Esophagus (tissue), 2 donors: ENCODE results near the gene SMIM7. TPM values are rescaled to one million over a fixed set of nuclear protein-coding genes. Genes with fewer than 3 reads are reported as not detected.
A peak's percentile ranks its signal among the peaks of the same experiment; 100 is the strongest.

Experiments used
- H3K27ac ChIP-seq, 2 donors: one replicate each; pipeline ENCODE4 v1.5.1; 2013; ENCODE audit warnings: low read depth in 2 of 2, mild to moderate bottlenecking in 2 of 2, inconsistent platforms in 1 of 2, low read length in 1 of 2, moderate library complexity in 1 of 2
- H3K27me3 ChIP-seq, 2 donors: one replicate each; pipeline ENCODE4 v1.6.1; 2013; ENCODE audit warnings: low read length in 2 of 2, control low read depth in 1 of 2, mild to moderate bottlenecking in 1 of 2; ENCODE audit not compliant: insufficient read depth in 2 of 2, control insufficient read depth in 1 of 2
- H3K36me3 ChIP-seq, 2 donors: one replicate each; pipeline ENCODE4 v1.6.1; 2013; ENCODE audit warnings: low read length in 1 of 2; ENCODE audit not compliant: control insufficient read depth in 2 of 2, insufficient read depth in 2 of 2
- H3K4me1 ChIP-seq, 2 donors: one replicate each; pipeline ENCODE4 v1.6.1; 2013; ENCODE audit warnings: low read length in 1 of 2; ENCODE audit not compliant: control insufficient read depth in 2 of 2, insufficient read depth in 2 of 2
- H3K4me3 ChIP-seq, 2 donors: one replicate each; pipeline ENCODE4 v1.5.1; 2013; ENCODE audit warnings: low read length in 2 of 2, mild to moderate bottlenecking in 2 of 2, low read depth in 1 of 2, moderate library complexity in 1 of 2
- H3K9me3 ChIP-seq, 2 donors: one replicate each; pipeline ENCODE4 v1.6.1; 2013; ENCODE audit warnings: mild to moderate bottlenecking in 2 of 2, low read depth in 1 of 2, low read length in 1 of 2, moderate library complexity in 1 of 2; ENCODE audit not compliant: control insufficient read depth in 2 of 2, insufficient read depth in 1 of 2
- WGBS, 2 donors: extraction: QIAGEN DNeasy Blood & Tissue Kit; methylation state at CpG; one replicate each; pipeline ENCODE4 v1.1.7; 2013; 5-methylcytosine and 5-hydroxymethylcytosine counted together
- polyA plus RNA-seq, 2 donors: library from polyadenylated mRNA; stranded (reverse); fragments of 200-250 nt; gene quantifications; one replicate each; pipeline ENCODE4 v1.2.3, GENCODE V29; 2013
- donor health status: healthy with polysubstance abuse.
- donor health status: Bipolar disorder and iron deficiency.

SMIM7 gene
- 10 to 100 TPM; 41.3 to 52.0 TPM for polyA plus RNA-seq

DNA sequence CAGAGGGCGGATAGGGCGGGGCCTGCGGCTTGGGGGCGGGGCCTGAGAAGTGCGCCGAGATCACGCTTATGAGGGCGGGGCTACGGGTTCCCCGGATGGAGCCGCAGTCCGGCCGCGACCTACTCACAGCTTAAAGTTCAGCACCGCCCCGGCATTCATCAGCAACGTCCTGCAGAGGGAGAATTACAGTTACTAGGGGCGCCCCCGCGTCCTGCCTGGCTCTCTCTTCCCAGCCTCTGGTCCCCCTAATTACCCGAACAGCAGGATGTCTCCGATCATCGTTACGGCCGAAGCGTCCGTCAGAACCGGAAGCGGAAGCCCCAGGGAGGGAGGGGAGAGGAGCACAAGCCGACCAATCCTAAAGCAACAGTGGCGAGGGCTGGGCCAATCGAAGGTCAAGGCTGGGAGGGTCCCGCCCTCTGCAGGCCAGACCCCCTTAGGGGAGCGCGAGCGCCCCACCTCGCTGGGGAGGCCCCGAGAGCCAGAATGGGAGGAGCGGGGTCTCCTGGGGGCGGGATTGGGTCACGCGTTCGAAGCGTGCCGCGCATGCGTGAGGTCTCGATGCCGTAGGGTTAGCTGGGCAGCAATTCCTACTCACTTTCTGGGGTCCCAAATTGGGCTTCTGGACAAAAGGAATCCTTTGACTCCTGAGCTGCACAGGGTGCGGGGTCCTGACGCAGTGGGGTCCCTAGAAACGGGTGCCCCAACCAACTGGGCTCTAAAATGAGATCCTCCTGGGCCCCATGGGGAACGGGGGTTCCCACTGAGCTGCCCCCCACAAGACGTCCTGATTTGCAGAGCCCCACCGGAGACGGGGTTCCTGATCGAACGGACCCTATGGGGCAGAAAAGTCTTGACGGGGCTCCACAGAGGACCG is at the start of gene SMIM7:
TSS of gene SMIM7 (minus strand) at position 313 of the 877 bp plus-strand sequence. CDS start at position 279, 34 bp downstream.
- Histone ChIP-seq H3K4me3 (peak within 1 kb of the TSS; percentile 82 to 94), H3K27ac (peak within 1 kb of the TSS; percentile 87 to 98), H3K27me3 (no peaks in the 10 kb centered on the region), H3K9me3 (no peaks in the 10 kb centered on the region), H3K36me3 (peaks cover 4 to 14% of the 10 kb centered on the region in 2 donors), H3K4me1 (peaks cover 10 to 16% of the 10 kb centered on the region in 2 donors)
- 1% methylated on average over 47 to 60 of the region's 60 CpGs for WGBS, 2 donors

DNA sequence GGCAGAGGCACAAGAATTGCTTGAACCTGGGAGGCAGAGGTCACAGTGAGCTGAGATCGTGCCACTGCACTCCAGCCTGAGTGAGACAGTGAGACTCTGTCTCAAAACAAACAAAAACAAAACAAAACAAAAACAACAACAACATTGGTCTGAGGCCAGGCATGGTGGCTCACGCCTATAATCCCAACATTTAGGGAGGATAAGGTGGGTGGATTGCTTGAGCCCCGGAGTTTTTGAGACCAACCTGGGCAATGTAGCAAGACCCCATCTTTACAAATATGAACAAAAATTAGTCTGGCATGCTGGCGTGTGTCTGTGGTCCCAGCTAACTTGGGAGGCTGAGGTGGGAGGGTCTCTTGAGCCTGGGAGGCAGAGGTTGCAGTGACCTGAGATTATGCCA is 43.7 kb upstream of the SMIM7 start:
- H3K27ac ChIP-seq = no peak overlapping the region
- H3K36me3 ChIP-seq = no peaks in the 10 kb centered on the region
- 80 to 87% methylated on average over 4 of the region's 4 CpGs for WGBS, 2 donors
- no peaks in the 10 kb centered on the region for H3K9me3 ChIP-seq
- H3K4me1 ChIP-seq = peaks cover 0 to 2% of the 10 kb centered on the region in 2 donors
- no peaks in the 10 kb centered on the region for H3K27me3 ChIP-seq
- no peak overlapping the region for H3K4me3 ChIP-seq

DNA sequence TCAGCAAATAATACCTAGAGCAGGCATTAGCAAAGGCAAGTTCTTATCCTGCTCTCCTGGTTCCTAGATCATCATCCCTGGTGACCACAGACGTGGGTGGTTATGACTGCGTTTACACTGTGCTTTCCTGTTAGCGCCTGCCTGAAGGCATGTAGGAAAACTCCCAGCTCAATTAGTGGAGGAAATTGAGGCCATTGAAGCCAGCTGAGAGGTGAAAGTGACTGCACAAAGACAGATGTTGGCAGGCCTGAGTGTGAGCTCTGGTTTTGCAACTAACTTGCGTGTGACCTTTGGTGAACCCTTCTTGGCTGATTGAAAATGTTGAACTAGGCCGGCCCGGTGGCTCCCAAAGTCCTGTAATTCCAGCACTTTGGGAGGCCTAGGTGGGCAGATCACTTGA is 42.2 kb upstream of the SMIM7 start:
- Histone ChIP-seq H3K9me3 (no peaks in the 10 kb centered on the region), H3K27me3 (no peaks in the 10 kb centered on the region), H3K27ac (no peak overlapping the region), H3K36me3 (no peaks in the 10 kb centered on the region), H3K4me3 (no peak overlapping the region), H3K4me1 (peaks cover 0 to 2% of the 10 kb centered on the region in 2 donors)
- 28 to 44% methylated on average over 6 of the region's 6 CpGs for WGBS, 2 donors

DNA sequence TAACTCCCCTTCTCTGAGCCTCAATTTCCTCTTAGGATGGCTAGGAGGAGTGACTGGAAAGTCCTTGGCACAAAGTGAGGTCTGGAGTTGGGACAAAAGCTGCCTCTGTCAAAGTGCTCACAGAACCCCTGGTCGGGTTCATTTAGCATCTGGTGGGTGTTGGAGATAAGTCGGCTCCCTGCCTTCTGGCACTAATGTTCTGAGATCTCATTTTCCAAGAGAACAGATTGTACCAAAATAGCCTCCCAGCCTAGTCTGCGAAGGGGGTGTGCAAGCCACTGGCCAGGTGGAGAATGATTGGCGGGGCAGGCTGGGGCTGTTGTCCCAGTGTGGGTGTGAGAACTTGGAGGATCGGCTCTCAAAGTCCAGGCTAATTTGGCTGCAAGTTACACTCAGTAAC is 39.0 kb upstream of the SMIM7 start:
- Histone ChIP-seq H3K9me3 (no peaks in the 10 kb centered on the region), H3K27me3 (no peaks in the 10 kb centered on the region), H3K4me3 (no peak overlapping the region), H3K4me1 (peaks cover 0 to 2% of the 10 kb centered on the region in 2 donors), H3K27ac (no peak overlapping the region), H3K36me3 (no peaks in the 10 kb centered on the region)
- 38 to 41% methylated on average over 5 of the region's 5 CpGs for WGBS, 2 donors

DNA sequence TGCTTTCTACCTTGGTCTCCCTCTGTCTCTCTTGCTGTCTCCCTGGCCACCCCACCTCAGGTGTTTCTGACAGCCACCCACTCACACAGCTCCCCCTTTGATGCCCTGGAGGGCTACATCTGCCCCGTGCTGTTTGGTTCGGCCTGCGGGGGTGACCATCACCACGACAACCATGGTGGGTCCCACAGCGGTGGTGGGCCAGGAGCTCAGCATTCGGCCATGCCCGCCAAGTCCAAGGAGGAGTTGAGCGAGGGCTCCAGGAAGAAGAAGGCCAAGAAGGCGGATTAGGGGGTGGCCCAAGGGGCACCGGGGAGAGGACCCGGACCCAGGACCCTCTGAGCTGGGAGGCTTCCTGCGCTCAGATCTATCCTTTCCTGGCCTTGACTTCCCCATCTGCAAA is 28.1 kb upstream of the SMIM7 start:
- no peaks in the 10 kb centered on the region for H3K27me3 ChIP-seq
- H3K36me3 ChIP-seq = no peaks in the 10 kb centered on the region
- 95 to 98% methylated on average over 12 of the region's 12 CpGs for WGBS, 2 donors
- peaks cover 0 to 3% of the 10 kb centered on the region in 2 donors for H3K4me1 ChIP-seq
- H3K9me3 ChIP-seq = no peaks in the 10 kb centered on the region
- no peak overlapping the region for H3K4me3 ChIP-seq
- H3K27ac ChIP-seq = no peak overlapping the region

DNA sequence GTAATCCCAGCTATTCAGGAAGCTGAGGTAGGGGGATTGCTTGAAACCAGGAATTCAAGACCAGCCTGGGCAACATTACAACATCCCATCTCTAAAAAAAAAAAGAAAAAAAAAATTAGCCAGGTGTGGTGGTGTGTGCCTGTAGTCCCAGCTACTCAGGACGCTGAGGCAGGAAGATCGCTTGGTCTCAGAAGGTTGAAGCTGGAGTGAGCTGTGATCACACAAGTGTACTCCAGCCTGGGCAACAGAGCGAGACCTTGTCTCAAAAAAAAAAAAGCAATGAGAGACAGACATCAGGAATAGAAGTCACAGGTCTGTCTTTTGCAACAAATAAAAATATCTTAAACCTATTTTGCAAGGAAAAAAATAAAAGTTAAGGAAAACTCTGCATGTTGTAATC is 24.3 kb upstream of the SMIM7 start:
- Histone ChIP-seq H3K27ac (no peak overlapping the region), H3K9me3 (peaks cover 0 to 5% of the 10 kb centered on the region in 2 donors), H3K36me3 (peaks cover 0 to 7% of the 10 kb centered on the region in 2 donors), H3K4me3 (no peak overlapping the region), H3K4me1 (peaks cover 0 to 3% of the 10 kb centered on the region in 2 donors), H3K27me3 (no peaks in the 10 kb centered on the region)
- 88 to 89% methylated on average over 3 of the region's 3 CpGs for WGBS, 2 donors

DNA sequence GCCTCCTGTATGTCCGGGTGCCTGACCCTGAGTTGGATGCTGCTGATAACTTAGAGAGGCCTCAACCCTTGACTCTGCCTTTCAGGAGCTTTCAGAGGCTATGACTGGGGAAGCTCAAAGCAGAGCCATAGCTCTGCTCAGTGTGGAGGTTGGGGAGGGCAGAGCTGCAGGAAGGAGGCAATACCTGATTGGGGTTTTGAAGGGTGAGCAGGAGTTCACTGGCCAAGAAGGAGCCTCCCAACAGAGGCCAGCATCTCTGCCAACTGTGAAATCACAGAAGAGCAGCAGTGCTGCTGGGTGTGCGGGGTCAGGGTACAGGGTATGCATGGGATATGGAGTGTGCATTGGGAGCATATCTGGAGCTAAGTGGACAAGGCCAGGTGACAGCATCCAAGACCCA is 22.6 kb upstream of the SMIM7 start:
- H3K9me3 ChIP-seq = peaks cover 0 to 5% of the 10 kb centered on the region in 2 donors
- H3K27me3 ChIP-seq = no peaks in the 10 kb centered on the region
- no peak overlapping the region for H3K27ac ChIP-seq
- 99 to 100% methylated on average over 2 of the region's 2 CpGs for WGBS, 2 donors
- peaks cover 0 to 7% of the 10 kb centered on the region in 2 donors for H3K36me3 ChIP-seq
- no peak overlapping the region for H3K4me3 ChIP-seq
- H3K4me1 ChIP-seq = peaks cover 0 to 3% of the 10 kb centered on the region in 2 donors

DNA sequence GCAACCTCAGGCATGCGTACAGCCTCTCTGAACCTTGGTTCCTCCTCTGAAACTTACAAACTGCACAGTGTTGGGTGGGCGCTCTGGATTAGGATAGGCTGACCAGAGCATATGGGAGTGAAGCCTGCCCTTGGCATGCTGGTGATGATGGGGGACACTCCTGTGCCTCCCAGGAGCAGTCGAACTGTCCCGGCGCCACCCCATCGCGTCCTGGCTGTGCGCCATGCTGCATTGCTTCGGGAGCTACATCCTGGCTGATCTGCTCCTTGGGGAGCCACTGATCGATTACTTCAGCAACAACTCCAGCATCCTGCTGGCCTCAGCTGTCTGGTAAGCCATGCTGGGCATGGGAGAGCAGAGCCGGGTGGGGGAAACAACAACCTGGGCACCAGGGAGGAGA is 19.9 kb upstream of the SMIM7 start:
- Histone ChIP-seq H3K4me3 (no peak overlapping the region), H3K27ac (no peak overlapping the region), H3K36me3 (peaks cover 0 to 7% of the 10 kb centered on the region in 2 donors), H3K9me3 (peaks cover 0 to 5% of the 10 kb centered on the region in 2 donors), H3K27me3 (no peaks in the 10 kb centered on the region), H3K4me1 (no peaks in the 10 kb centered on the region)
- WGBS, 2 donors = 95 to 97% methylated on average over 11 of the region's 11 CpGs

DNA sequence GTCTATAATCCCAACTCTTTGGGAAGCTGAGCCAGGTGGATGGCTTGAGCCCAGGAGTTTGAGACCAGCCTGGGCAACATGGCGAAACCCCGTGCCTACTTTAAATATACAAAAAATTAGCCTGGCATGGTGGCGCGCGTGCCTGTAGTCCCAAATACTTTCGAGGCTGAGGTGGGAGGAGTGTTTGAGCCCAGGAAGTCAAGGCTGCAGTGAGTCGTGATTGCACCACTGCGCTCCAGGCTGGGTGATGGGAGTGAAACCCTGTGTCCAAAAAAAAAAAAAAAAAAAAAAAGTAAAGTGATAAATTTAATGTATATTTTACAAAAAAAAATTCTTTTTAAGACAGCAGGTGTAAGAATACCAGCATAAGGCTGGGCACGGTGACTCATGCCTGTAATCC is 18.6 kb upstream of the SMIM7 start:
- no peak overlapping the region for H3K27ac ChIP-seq
- peaks cover 0 to 5% of the 10 kb centered on the region in 2 donors for H3K9me3 ChIP-seq
- H3K36me3 ChIP-seq = peaks cover 0 to 7% of the 10 kb centered on the region in 2 donors
- no peaks in the 10 kb centered on the region for H3K27me3 ChIP-seq
- 91 to 95% methylated on average over 9 of the region's 9 CpGs for WGBS, 2 donors
- no peaks in the 10 kb centered on the region for H3K4me1 ChIP-seq
- H3K4me3 ChIP-seq = no peak overlapping the region

DNA sequence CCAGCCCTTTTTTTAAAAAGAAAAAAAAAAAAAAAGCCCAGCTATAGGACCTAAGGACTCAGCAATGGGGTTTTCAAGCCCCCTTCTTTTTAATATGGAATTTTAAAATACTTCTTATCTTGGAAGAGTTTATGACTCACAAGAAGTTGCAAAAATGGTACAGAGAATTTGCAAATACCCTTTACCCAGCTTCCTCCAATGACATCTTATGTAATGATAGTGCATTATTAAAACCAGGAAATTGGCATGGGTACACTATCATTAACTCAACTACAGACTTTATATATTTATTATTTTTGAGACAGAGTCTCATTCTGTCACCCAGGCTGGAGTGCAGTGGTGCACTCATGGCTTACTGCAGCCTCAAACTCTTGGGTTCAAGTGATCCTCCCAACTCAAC is 17.1 kb upstream of the SMIM7 start:
- H3K9me3 ChIP-seq = peaks cover 0 to 5% of the 10 kb centered on the region in 2 donors
- no peaks in the 10 kb centered on the region for H3K4me1 ChIP-seq
- peaks cover 0 to 7% of the 10 kb centered on the region in 2 donors for H3K36me3 ChIP-seq
- H3K27ac ChIP-seq = peak overlapping the region in 1 of 2 donors; percentile 53
- H3K4me3 ChIP-seq = no peak overlapping the region
- H3K27me3 ChIP-seq = no peaks in the 10 kb centered on the region
